HFF-Myc (cell line): ENCODE results near the gene SCYGR5.
"Not testable (repeated sequence)": the region's sequence is repeated elsewhere in the genome, so short reads cannot be mapped to it uniquely, and the experiment has no call there.

Source experiments
- DNase-seq: peaks from one replicate; pipeline ENCODE4 v3.0.0-alpha.2; 2011; ENCODE audit warnings: low read depth; ENCODE audit errors: extremely low read depth
- H3K4me3 ChIP-seq: replicated peaks from 2 replicates; pipeline ENCODE4 v1.5.1; 2011; ENCODE audit warnings: low read depth, mild to moderate bottlenecking, control low read depth, low read length
- TF ChIP-seq, protein P1 (sequence below): IDR thresholded peaks from 2 replicates; pipeline ENCODE4 v1.5.1; 2012; ENCODE audit warnings: mild to moderate bottlenecking, low read depth, low read length, control low read depth; ENCODE audit errors: missing control alignments

Gene SCYGR5, protein sequence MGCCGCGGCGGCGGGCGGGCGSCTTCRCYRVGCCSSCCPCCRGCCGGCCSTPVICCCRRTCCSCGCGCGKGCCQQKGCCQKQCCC

DNA sequence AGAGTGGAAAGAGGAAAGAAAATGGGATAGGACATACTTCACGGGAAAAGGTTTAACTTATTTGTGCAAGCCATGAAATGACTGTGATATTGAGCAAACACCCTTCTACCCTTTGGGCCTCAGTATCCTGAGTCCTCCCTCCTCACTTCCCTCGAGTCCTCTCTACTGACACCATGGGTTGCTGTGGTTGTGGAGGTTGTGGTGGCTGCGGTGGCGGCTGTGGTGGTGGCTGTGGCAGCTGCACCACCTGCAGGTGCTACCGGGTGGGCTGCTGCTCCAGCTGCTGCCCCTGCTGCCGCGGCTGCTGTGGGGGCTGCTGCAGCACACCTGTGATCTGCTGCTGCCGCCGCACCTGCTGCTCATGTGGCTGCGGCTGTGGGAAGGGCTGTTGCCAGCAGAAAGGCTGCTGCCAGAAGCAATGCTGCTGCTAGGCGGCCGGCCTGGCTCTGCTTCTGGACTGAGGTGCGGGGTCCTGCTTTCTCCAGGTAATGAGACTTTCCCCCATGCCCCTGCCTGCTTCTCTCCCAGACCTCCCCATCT is at the start of gene SCYGR5:
TSS of gene SCYGR5 (plus strand) at position 174 of the 540 bp plus-strand sequence. CDS start at position 174, 0 bp downstream.
- not testable (repeated sequence) for DNase-seq, H3K4me3 ChIP-seq

DNA sequence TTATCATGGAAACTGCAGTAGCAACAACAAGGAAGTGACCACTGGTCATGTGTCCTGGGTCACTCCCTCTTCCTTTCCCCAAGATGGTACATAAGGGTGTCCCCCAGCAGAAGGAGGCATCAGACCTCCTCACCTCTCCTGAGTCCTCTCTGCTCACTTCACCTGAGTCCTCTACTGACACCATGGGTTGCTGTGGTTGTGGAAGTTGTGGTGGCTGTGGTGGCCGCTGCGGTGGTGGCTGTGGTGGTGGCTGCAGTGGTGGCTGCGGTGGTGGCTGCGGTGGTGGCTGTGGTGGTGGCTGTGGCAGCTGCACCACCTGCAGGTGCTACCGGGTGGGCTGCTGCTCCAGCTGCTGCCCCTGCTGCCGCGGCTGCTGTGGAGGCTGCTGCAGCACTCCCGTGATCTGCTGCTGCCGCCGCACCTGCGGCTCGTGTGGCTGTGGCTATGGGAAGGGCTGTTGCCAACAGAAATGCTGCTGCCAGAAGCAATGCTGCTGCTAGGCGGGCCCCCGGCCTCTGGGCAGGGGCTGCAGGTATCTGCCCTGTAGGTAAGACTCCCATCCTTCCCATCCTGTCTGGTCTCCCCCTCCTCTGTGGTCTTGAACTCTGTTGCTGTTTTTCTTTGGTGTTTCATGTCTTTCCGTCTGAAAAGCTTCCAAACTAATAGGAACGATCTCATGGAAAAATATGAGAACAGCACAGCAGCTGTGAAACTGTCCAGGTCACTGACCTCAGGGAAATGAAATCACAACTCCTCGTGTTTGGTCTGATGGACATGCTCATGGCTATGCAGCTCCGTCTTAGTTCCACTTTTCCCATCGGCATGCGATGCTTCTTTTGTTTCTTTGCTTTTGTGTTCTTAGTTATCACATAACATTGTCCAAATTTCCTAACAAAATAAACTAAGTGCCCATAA is 49.0 kb upstream of the SCYGR5 start, which contains the start of gene SCYGR4:
TSS of gene SCYGR4 (plus strand) at position 183 of the 915 bp plus-strand sequence. CDS start at position 183, 0 bp downstream.
- TF ChIP-seq, protein P1, sequence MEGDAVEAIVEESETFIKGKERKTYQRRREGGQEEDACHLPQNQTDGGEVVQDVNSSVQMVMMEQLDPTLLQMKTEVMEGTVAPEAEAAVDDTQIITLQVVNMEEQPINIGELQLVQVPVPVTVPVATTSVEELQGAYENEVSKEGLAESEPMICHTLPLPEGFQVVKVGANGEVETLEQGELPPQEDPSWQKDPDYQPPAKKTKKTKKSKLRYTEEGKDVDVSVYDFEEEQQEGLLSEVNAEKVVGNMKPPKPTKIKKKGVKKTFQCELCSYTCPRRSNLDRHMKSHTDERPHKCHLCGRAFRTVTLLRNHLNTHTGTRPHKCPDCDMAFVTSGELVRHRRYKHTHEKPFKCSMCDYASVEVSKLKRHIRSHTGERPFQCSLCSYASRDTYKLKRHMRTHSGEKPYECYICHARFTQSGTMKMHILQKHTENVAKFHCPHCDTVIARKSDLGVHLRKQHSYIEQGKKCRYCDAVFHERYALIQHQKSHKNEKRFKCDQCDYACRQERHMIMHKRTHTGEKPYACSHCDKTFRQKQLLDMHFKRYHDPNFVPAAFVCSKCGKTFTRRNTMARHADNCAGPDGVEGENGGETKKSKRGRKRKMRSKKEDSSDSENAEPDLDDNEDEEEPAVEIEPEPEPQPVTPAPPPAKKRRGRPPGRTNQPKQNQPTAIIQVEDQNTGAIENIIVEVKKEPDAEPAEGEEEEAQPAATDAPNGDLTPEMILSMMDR: no peak
- DNase-seq: no peak
- no peak within 1 kb of the TSS for H3K4me3 ChIP-seq

DNA sequence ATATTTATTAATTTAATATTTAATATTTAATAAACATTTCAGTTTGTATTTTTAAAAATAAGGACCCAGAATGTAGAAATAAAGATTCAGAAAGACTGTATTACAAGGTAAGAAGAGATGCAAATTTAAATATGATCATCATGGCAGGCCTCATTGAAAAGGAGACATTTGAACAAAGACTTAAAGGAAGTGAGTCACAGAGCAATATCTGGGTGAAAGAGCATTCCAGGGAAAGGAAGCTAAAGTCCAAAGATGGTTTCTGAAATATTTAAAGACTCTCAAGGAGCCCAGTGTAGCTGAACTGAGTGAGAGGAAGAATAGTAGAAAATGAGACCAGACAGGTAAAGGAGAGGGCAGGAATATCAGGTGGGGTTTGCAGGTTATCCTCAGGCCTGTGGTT is 43.4 kb upstream of the SCYGR5 start:
- TF ChIP-seq, protein P1: no peak
- DNase-seq: no peak
- H3K4me3 ChIP-seq: no peak overlapping the region

DNA sequence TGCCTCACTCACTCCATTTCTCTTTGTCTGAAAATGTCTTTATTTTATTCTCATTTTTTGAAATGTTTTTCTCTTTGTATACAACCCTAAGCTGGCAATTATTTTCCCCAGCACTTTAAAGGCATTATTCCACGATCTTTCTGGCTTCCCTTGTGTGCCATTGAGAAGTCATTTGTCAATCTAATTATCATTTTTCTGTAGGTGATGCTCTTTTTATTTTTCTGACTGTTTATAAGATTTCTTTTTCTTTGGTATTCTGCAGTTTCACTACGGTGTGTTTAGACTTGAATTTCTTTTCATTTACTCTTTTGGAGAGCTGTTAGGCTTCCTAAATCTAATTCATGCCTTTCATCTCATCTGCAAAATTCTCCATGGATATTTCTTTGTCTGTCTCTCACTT is 41.2 kb upstream of the SCYGR5 start:
- H3K4me3 ChIP-seq: no peak overlapping the region
- no peak for DNase-seq
- TF ChIP-seq, protein P1: no peak

DNA sequence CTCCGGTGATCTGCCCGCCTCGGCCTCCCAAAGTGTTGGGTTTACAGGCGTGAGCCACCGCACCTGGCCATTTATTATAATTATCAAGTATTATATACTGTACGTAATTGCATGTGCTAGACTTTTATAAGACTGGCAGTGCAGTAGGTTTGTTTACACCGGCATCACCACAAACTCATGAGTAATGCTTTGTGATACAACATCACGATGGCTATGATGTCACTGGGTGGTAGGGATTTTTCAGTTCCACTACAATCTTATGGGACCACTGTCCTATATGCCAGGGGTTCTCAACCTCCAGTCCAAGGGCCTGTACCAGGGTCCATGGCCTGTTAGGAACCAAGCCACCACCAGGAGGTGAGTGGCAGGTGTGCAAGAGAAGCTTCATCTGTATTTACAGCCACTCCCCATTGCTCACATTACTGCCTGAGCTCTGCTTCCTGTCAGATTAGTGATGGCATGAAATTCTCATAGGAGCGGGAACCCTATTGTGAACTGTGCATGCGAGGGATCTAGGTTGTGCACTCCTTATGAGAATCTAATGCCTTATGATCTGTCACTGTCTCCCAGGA is 39.9 kb upstream of the SCYGR5 start:
- no peak overlapping the region for H3K4me3 ChIP-seq
- TF ChIP-seq, protein P1: no peak
- no peak for DNase-seq

DNA sequence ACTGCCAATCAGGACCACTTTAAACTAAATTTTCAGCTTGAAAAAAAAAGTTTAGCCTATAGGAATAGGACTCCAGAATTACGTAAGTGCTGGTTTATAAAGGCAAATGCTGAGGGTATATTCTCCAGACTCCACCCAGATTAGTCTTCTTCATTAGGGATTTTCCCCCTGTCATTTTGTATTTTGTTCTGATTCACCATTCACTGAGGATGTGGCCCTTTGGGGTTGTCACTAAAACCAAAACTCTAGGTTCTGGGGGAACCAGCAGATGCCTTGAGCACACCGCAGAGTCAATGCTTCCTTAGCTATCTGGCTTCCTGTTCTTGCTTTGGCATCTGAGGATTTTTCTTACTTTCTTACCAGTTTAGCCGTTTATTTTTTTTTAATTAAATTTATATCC is 38.8 kb upstream of the SCYGR5 start:
- no peak for DNase-seq
- no peak overlapping the region for H3K4me3 ChIP-seq
- TF ChIP-seq, protein P1: no peak

DNA sequence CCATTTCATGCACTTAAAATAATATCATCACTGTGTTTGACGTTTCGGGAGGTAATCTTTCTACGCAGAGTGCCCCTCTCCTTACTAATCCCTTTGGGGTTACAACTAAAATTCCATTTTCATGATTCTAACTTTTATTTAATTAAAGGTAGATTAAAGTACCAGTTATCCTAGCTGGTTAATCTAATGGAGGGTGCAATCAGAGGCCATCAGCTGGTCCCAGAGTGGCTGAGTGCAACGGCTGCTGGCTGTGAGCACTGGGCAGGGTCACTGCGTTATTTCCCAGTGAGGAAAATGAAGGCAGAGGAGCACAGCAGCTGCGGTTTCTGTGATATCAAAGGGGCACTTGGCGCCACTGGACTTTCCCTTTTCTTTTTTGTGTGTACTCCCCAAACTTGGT is 37.2 kb upstream of the SCYGR5 start:
- no peak for DNase-seq
- TF ChIP-seq, protein P1: no peak
- H3K4me3 ChIP-seq: no peak overlapping the region
